Transverse colon (tissue), 4 donors: ENCODE results near the gene RASGEF1C. TPM values are rescaled to one million over a fixed set of nuclear protein-coding genes. Genes with fewer than 3 reads are reported as not detected.

Experiments used
- DNase-seq: peaks from one replicate; pipeline ENCODE4 v3.0.0-alpha.2; 2019
- H3K27ac ChIP-seq, 4 donors: fragments of 200-600 bp; sonication (generic); 2 replicates each; pipeline ENCODE4 v1.5.1; 2016 to 2018; ENCODE audit warnings: inconsistent platforms in 4 of 4
- H3K27me3 ChIP-seq: fragments of 200-600 bp; sonication (generic); 2 replicates; pipeline ENCODE4 v1.5.1; 2017; ENCODE audit warnings: inconsistent platforms
- H3K36me3 ChIP-seq, 4 donors: fragments of 200-600 bp; sonication (generic); 2 replicates each; pipeline ENCODE4 v1.5.1; 2017 to 2019; ENCODE audit warnings: inconsistent platforms in 4 of 4
- H3K4me1 ChIP-seq, 4 donors: fragments of 200-600 bp; sonication (generic); 2 replicates each; pipeline ENCODE4 v1.5.1; 2017 to 2020; ENCODE audit warnings: inconsistent platforms in 4 of 4
- H3K4me3 ChIP-seq, 4 donors: fragments of 200-600 bp; sonication (generic); 1 replicate in 1 of 4; 2 replicates in 3 of 4; pipeline versions ENCODE4 v1.5.1 to v1.6.1; 2017 to 2019; ENCODE audit warnings: inconsistent platforms in 4 of 4
- H3K9me3 ChIP-seq, 2 donors: fragments of 200-600 bp; sonication (generic); 2 replicates each; pipeline ENCODE4 v1.5.1; 2017 to 2019; ENCODE audit warnings: inconsistent platforms in 2 of 2
- CTCF ChIP-seq, 5 experiments: fragments of 200-600 bp in 3 of 5; fragments of 450-650 bp in 2 of 5; sonication (generic) in 3 of 5; IDR thresholded peaks; 1 replicate in 2 of 5; 2 replicates in 3 of 5; pipeline ENCODE4 v1.5.1; 2016 to 2017; ENCODE audit warnings: antibody characterized with exemption in 5 of 5, inconsistent platforms in 3 of 5, mild to moderate bottlenecking in 2 of 5, moderate library complexity in 1 of 5
- EP300 ChIP-seq: sonication (generic); formaldehyde crosslinking; IDR thresholded peaks from one replicate; pipeline ENCODE4 v1.6.1; 2017; ENCODE audit warnings: antibody characterized with exemption, low read depth
- POLR2A ChIP-seq: fragments of 450-650 bp; IDR thresholded peaks from one replicate; pipeline ENCODE4 v1.6.1; 2016; ENCODE audit warnings: antibody characterized with exemption, mild to moderate bottlenecking, moderate library complexity
- POLR2AphosphoS5 ChIP-seq, 3 donors: sonication (generic); formaldehyde crosslinking; IDR thresholded peaks; one replicate each; pipeline ENCODE4 v1.6.1; 2016; ENCODE audit warnings: antibody characterized with exemption in 3 of 3
- WGBS, 2 donors: methylation state at CpG; one replicate each; pipeline ENCODE4 v1.1.5; 2018; ENCODE audit warnings: low coverage in 1 of 2; 5-methylcytosine and 5-hydroxymethylcytosine counted together
- in situ Hi-C, 4 donors: fragments of 200-750 bp; cut with MboI; loops; one replicate each; pipeline versions ENCODE4 v1.15.0 to v1.15.1; 2017; ENCODE audit warnings: low sequenced_read_pairs in 3 of 4, low pct_ligation_motif_present in 1 of 4, low pct_unique_long_range_greater_than_20kb in 1 of 4
- intact Hi-C: fragments of 100-400 bp; cut with DNase I; formaldehyde crosslinking; loops from one replicate; pipeline ENCODE4 v1.15.1; 2023; ENCODE audit warnings: low total_unique reads
- total RNA-seq, 4 donors: library from RNA; depleted of rRNA; stranded (reverse); fragments of >200 nt; gene quantifications; one replicate each; pipeline ENCODE4 v1.1.0, GENCODE V29; 2016

The RASGEF1C gene
- total RNA-seq, 4 donors from 2014 or later, result 0.14 to 3.0 TPM; not detected in 2

GRCh38 chr5:180135128-180135955, 73.7 kb downstream of the RASGEF1C start:
- H3K27ac ChIP-seq, result no peak overlapping the region
- DNase-seq, result no peak
- intact Hi-C loops (no loop called here), in situ Hi-C loops (no loop called here)
- WGBS, 2 donors, result 55 to 80% methylated on average over 1 to 13 of the region's 13 CpGs
- no peaks in the 10 kb centered on the region for H3K36me3 ChIP-seq
- H3K9me3 ChIP-seq, result no peaks in the 10 kb centered on the region
- H3K4me3 ChIP-seq, result no peak overlapping the region
- H3K27me3 ChIP-seq, result no peaks in the 10 kb centered on the region
- TF ChIP-seq EP300 (no peak), POLR2A (no peak), CTCF (IDR thresholded peaks at IDR 0.05) (no peak), POLR2AphosphoS5 (IDR thresholded peaks at IDR 0.05) (no peak)
- H3K4me1 ChIP-seq, result no peaks in the 10 kb centered on the region

- 84% methylated on average over 9 of the region's 9 CpGs; no CpG with 5 or more reads in 1 of the 2 donors for WGBS, 2 donors
- TF ChIP-seq EP300, result no peak
- no peak for TF ChIP-seq POLR2AphosphoS5 (IDR thresholded peaks at IDR 0.05)
- no peak for TF ChIP-seq CTCF (IDR thresholded peaks at IDR 0.05)
- no peak for TF ChIP-seq POLR2A
- H3K27me3 ChIP-seq, result no peaks in the 10 kb centered on the region
- DNase-seq, result no peak
- intact Hi-C loops, result no loop called here
- H3K4me1 ChIP-seq, result no peaks in the 10 kb centered on the region
- H3K36me3 ChIP-seq, result no peaks in the 10 kb centered on the region
- H3K9me3 ChIP-seq, result no peaks in the 10 kb centered on the region
- H3K4me3 ChIP-seq, result no peak overlapping the region
- in situ Hi-C loops, result no loop called here
- no peak overlapping the region for H3K27ac ChIP-seq
These were observed 75.0 kb downstream of the RASGEF1C start for GRCh38 chr5:180133971-180134508.

- Histone ChIP-seq H3K4me1 (no peaks in the 10 kb centered on the region), H3K27me3 (no peaks in the 10 kb centered on the region), H3K27ac (no peak overlapping the region), H3K4me3 (no peak overlapping the region), H3K36me3 (no peaks in the 10 kb centered on the region), H3K9me3 (no peaks in the 10 kb centered on the region)
- whole genome bisulfite sequencing, 2 donors, result 80 to 89% methylated on average over 3 to 4 of the region's 4 CpGs
- TF ChIP-seq POLR2AphosphoS5 (IDR thresholded peaks at IDR 0.05), result no peak
- TF ChIP-seq EP300, result no peak
- no peak for TF ChIP-seq CTCF (IDR thresholded peaks at IDR 0.05)
- TF ChIP-seq POLR2A, result no peak
- DNase-seq, result no peak
- intact Hi-C loops (no loop called here), in situ Hi-C loops (no loop called here)
These were observed 75.5 kb downstream of the RASGEF1C start for GRCh38 chr5:180133551-180133950.

GRCh38 chr5:180133060-180133459, 76.0 kb downstream of the RASGEF1C start:
- 73% methylated on average over 3 of the region's 9 CpGs; no CpG with 5 or more reads in 1 of the 2 donors for WGBS, 2 donors
- in situ Hi-C loops, result no loop called here
- no peak for DNase-seq
- intact Hi-C loops, result no loop called here
- Histone ChIP-seq H3K4me3 (no peak overlapping the region), H3K9me3 (no peaks in the 10 kb centered on the region), H3K4me1 (no peaks in the 10 kb centered on the region), H3K36me3 (no peaks in the 10 kb centered on the region), H3K27ac (no peak overlapping the region), H3K27me3 (no peaks in the 10 kb centered on the region)
- no peak for TF ChIP-seq CTCF (IDR thresholded peaks at IDR 0.05)
- no peak for TF ChIP-seq POLR2AphosphoS5 (IDR thresholded peaks at IDR 0.05)
- TF ChIP-seq EP300, result no peak
